ENCODE data around the gene LCN10.

Gene LCN10

DNA sequence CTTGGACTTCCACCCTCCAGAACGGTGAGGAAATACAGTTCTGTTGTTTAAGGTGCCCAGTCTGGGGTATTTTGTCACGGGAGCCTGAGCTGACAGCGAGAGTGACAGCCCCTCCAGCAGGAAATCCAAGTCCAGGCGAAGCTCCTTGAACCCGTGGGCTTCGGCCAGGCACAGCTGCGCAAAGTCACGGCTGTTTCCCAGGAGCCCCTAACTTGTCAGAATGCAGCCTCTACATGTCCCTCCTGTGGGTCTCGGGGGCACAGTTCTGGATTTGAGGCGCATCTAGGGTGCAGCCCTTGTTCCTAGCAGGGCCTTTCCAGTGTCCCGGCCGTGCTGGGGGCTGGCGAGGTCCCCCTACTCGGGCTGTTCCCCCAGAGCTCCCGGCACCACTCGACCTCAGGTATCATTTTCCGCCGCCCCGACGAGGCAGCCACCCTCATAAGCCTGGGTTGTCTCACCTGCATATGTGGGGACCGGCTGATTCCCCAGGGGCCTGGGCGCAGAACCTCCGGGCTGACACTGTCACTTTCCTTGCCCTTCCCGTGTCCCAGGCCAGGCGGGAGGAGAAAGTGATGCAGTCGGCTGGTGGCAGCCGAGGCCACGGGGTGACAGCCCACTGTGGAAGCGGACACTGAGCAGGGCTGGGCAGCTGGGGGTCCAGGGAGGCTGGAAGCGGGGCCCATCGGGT is 10.8 kb upstream of the LCN10 start:
- no peak for DNase-seq

DNA sequence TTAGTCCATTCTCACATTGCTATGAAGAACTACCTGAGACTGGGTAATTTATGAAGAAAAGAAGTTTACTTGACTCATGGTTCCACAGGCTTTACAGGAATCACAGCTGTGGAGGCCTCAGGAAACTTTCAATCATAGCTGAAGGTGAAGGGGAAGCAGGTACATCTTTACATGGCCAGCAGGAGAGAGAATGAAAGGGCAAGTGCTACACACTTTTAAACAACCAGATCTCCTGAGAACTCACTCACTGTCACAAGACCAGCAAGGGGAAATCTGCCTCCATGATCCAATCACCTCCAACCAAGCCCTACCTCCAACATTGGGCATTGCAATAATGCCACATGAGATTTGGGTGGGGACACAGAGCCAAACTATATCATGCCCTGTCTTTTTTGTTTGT is 9.1 kb upstream of the LCN10 start:
- DNase-seq: no peak

- DNase-seq: no peak
Observed at GRCh38 chr9:136751244-136751643, 8.5 kb upstream of the LCN10 start.

DNA sequence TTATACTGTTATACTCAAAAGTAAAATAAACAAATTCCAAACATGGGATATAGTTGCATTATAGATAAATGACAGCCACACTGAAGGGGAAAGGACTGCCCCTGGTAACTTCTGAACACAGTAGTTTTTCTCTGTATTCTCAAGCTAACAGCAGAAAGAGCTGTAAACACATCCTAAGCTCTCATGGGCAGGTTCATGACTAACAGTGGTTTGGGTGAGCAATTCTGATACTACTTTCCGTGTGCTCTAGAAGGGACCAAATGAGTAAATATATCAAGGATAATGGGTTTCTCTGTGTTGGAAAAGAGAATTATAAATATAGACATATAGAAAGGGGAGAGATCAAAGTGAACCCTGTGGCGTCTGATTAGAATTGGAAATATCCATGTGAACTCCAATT is 7.8 kb upstream of the LCN10 start:
- no peak for DNase-seq

DNA sequence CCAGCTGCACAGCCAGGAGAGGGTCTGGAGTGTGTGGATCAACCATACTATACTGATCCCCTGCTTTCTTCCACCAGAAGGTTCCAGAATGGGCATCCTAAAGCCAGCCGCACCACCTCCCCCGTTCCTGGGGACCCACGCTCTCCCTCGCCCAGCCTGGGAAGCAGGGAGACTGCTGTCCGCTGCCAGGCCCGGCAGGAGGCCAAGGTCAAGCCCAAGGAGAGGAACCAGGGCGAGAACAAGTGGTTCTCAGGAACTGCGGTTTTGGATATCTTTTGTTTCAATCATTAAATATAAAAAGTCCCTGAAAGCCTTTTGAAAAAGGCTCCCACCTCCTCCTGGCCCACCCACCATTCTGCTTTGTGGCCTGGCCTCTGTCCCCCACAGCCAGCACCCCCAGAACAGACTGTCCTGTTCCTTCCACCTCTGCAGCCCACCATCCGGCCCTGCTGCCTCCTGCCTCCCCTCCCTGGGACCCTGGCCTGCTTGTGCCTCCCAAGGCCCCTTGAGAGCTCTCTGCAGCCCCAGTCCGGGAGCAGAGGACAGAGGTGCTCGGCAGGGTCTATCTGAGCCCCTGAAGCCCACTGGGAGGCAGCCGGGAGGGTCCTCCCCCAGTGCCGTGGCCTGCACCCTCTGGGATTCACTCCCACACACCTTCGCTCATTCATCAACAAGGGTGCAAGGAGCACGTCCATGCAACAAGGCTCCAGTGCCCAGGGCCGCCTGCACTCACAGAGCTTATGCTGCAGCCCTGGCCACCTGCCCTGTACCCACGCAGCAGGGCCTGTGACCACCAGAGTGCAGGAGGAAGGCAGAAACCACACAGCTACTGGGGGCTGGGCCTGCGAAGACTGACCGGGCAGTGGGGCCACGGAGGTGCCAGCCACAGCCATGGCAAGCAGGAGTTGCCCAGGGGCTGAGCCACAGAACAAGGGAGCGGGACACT is 6.2 kb upstream of the LCN10 start:
- DNase-seq: no peak

DNA sequence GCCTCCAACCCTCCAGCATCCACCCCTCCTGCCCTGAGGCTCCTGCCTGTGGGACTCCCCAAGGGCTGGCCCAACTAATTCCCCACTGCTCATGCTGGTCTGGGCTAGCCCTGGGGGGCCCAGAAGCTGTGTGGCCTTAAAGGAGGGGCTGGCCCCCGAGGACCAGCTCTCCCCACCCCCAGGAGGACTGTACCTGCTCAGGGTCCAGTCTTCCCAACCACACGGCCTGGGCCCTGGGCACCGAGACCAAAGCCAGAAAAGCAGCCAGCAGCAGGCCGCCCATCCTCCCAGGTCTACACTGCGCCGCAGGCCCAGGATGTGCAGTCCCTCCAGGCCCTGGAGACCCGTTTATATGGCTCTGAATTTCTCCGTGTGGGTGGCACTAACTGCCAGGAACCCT is 5.5 kb upstream of the LCN10 start, which contains the start of gene LCN6:
Gene LCN6, minus strand, starts transcription at position 325 of the 400 bp plus-strand sequence. Its CDS starts 42 bp downstream, at position 283.
- DNase-seq: no peak

- no peak for DNase-seq
Observed at GRCh38 chr9:136747161-136748060, 4.7 kb upstream of the LCN10 start.

- DNase-seq: no peak
Observed at GRCh38 chr9:136746621-136747020, 3.9 kb upstream of the LCN10 start.

DNA sequence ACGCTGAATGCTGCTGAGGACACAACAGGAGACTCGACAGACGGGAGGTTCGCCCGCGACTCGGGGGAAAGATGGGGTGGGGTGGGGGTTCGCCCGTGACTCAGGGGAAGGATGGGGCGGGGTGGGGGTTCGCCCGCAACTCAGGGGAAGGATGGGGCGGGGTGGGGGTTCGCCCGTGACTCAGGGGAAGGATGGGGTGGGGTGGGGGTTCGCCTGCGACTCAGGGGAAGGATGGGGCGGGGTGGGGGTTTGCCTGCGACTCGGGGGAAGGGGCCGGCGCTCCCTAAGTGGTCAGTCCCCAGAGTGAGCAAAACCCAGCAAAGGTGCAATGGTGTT is 3.4 kb upstream of the LCN10 start:
- DNase-seq: no peak

- no peak for DNase-seq
Observed at GRCh38 chr9:136745389-136746154, 2.8 kb upstream of the LCN10 start.

GRCh38 chr9:136744773-136745172 is 2.0 kb upstream of the LCN10 start:
- DNase-seq: no peak

DNA sequence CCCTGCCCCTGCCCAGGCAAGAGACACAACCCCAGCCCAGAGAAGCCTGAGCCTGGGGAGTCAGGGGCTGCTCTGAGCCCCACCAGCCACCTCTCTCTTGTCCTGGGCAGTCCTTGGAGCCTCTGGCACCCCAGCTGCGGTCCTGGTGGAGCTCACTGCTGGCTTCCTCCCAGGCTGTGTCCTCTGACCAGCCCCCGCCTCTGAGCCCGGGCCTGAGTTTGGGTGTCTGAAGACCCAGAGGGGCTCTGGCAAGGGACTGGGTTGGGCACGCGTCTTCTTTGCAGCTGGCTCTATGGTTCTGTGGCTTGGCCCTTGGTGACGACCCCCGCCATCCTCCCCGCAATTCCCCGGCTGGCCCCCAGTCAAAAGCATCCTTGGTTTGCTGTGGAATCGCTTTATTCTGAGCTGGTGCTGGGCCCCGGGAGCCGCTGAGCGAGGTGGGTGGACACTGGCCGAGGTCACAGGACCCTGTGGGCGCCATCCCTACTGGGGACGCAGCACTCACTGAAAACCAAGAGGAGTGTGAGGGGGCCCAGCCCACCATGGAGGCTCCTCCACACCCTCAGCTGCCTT is 985 bp upstream of the LCN10 start:
- no peak for DNase-seq

DNA sequence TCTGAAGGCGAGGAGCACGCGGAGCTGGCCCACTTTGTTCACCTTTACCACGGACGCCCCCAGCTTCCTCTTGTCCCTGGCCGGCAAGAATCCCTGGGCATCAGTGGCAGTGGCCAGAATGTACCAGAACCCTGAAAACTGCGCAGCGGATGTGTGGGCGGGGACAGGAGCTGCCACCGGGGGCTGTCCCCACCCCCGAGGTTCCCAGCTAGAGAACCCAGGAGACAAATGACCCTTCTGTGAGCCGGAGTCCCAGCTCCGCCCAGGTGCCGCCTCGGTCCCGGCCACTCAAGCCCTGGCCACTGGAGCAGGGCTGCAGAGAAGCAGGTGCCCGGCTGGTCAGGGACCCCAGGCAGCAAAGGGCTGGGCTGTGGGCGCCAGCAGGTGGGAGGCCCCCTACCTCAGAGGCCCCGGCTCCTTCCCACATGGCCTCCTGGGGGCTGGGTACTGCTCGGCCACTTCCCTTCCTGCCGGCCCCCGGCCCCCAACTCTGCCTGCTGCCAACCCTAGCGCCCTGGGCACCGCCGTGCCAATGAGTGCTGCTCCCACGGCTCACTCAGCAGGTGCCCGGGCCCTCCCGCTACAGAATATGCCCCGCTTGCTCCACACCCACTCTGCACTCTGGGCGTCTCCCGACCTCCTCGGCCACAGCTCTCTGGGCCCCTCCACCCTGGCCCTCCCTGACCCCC is 713 bp downstream of the LCN10 start:
- DNase-seq: no peak

- no peak for DNase-seq
Observed at GRCh38 chr9:136740971-136741882, 1.5 kb downstream of the LCN10 start.

DNA sequence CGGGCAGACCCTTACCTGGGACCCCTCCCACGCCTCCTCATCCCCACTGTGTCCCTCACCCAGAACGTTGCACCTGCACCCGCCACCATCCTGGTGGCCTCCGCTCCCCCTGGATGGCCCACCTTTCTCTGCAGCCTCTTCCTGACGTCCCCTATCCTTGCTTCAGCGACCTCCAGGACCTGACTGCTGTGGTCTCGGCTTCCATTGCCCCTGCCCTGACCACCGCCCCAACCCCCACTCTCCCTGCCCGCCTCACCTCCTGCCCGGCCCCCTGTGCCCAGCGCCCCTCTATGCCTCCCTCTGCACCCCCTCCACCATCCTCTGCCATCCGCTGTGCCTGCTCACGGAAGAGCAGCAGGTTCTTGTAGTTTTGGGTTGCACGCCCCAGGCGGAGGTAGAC is 2.2 kb downstream of the LCN10 start:
- no peak for DNase-seq

- DNase-seq: no peak
Observed at GRCh38 chr9:136740069-136740468, 2.7 kb downstream of the LCN10 start.

DNA sequence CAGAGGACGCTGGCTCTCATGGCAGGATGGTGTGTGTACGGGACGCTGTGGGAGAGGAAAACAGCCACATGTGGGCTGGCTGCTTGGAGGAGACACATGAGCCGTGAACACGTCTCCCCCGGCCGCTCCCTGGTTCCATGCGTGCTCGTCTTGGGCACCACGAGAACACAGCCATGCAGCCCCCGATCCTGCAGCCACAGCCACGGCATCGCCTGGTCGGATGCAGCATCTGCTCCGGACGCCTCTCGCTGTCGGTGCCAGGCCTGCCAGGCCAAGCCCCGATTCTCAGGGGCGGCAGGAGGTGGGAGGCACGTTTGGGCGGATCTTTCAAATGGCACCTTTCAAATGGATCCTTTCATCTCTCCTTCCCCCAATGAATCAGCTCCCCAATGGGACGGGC is 3.2 kb downstream of the LCN10 start:
- DNase-seq: no peak

GRCh38 chr9:136738960-136739359 is 3.8 kb downstream of the LCN10 start:
- no peak for DNase-seq

- no peak for DNase-seq
Observed at GRCh38 chr9:136735812-136736480, 6.8 kb downstream of the LCN10 start.

All from 8988T (cell line).